ENCODE measurements around the gene LGALS1.
A peak's percentile ranks its signal among the peaks of the same experiment; 100 is the strongest.
"Not testable (repeated sequence)": the region's sequence is repeated elsewhere in the genome, so short reads cannot be mapped to it uniquely, and the experiment has no call there.

LGALS1 gene

DNA sequence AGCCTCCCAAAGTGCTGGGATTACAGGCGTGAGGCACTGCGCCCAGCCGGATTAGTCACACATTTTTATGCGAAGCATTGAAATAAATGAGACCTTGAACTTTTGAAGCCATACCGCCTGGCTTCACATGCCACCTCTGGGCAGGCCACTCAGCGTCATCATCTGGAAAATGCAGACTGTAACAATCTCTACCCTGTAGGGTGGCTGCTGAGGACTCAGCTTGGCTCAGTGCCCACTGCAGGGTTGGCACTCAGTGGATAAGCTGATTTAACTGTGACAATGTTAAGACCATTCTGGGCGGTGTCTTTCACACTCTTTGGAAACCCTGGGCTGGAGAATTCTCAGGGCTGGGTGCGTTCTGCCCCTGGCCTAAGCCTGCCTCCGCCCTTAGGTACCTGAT is 27.5 kb upstream of the LGALS1 start:
- TF ChIP-seq, protein P1, sequence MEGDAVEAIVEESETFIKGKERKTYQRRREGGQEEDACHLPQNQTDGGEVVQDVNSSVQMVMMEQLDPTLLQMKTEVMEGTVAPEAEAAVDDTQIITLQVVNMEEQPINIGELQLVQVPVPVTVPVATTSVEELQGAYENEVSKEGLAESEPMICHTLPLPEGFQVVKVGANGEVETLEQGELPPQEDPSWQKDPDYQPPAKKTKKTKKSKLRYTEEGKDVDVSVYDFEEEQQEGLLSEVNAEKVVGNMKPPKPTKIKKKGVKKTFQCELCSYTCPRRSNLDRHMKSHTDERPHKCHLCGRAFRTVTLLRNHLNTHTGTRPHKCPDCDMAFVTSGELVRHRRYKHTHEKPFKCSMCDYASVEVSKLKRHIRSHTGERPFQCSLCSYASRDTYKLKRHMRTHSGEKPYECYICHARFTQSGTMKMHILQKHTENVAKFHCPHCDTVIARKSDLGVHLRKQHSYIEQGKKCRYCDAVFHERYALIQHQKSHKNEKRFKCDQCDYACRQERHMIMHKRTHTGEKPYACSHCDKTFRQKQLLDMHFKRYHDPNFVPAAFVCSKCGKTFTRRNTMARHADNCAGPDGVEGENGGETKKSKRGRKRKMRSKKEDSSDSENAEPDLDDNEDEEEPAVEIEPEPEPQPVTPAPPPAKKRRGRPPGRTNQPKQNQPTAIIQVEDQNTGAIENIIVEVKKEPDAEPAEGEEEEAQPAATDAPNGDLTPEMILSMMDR (conservative IDR thresholded peaks at IDR 0.05; ENCODE audit: low read depth, low read length): no peak
- H3K4me3 ChIP-seq (ENCODE audit: low read length): no peak overlapping the region
- peak; percentile 96 for DNase-seq (ENCODE audit: low read depth)

DNA sequence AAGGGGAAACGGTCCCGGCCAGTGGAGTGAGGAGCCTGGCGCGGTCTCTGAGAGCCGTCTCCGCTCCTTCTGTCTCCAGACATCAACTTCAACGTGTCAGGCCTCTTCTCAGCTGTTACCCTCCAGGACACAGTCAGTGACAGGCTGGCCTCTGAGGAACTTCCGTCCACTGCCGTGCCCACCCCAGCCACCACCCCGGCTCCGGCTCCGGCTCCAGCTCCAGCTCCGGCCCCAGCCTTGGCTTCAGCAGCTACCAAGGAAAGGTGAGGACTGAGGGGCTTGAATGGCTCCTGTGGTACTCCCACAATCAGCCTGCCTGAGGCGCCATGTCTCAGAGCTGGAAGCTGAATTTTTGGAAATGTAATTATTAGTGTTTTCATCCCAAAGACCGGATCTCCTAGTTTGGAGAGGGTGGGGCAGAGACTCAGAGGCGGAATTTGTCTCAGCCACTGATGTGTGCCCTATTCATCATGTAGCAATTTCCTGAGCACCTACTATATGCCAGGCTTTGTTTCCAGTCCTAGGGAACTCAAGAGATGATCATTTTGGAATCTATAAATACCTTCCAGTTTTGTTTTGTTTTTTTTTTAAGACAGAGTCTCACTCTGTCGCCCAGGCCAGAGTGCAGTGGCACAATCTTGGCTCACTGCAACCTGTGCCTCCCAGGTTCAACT is 24.8 kb upstream of the LGALS1 start:
- TF ChIP-seq, protein P1 (conservative IDR thresholded peaks at IDR 0.05; ENCODE audit: low read depth, low read length): no peak
- no peak for DNase-seq (ENCODE audit: low read depth)
- no peak overlapping the region for H3K4me3 ChIP-seq (ENCODE audit: low read length)

DNA sequence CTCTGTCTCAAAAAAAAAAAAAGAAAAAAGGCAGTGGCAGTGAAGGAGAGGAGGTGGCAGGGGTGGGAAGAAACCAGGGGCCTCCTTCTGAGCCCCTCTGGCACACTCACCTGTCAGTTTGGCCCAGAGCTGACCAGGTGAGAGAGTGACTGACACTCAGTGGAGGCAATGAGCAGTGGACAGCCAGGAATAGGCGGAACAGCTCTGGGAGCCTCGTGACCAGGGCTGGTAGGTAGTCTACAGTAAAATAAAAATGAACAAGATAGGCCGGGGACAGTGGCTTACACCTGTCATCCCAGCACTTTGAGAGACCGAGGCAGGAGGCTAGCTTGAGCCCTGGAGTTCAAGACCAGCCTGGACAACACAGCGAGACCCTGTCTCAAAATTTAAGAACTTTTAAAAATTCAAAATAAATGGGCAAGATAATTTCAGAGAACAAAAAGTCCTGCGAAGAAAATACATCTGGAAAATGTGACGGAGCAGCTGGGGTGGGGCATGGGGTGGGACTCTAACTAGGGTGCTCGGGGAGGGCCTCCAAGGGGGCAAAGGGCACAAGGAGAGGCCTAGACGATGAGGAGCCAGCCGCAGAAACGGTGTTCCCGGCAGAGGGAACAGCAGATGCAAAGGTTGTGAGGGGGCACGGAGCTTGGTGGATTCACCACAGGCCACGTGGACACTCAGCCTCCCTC is 20.7 kb upstream of the LGALS1 start:
- no peak for DNase-seq (ENCODE audit: low read depth)
- TF ChIP-seq, protein P1 (conservative IDR thresholded peaks at IDR 0.05; ENCODE audit: low read depth, low read length): no peak
- no peak overlapping the region for H3K4me3 ChIP-seq (ENCODE audit: low read length)

DNA sequence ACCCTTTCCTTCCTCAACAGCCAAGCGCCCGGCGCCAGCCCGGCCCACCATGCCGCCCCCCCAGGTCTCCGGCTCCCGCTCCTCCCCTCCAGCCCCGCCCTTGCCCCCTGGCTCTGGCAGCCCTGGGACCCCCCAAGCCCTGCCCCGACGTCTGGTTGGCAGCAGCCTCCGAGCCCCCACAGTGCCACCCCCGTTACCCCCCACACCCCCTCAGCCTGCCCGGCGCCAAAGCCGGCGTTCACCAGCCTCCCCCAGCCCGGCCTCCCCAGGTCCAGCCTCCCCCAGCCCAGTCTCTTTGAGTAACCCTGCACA is 20.2 kb upstream of the LGALS1 start:
- TF ChIP-seq, protein P1 (conservative IDR thresholded peaks at IDR 0.05; ENCODE audit: low read depth, low read length): no peak
- DNase-seq (ENCODE audit: low read depth): no peak
- H3K4me3 ChIP-seq (ENCODE audit: low read length): no peak overlapping the region

DNA sequence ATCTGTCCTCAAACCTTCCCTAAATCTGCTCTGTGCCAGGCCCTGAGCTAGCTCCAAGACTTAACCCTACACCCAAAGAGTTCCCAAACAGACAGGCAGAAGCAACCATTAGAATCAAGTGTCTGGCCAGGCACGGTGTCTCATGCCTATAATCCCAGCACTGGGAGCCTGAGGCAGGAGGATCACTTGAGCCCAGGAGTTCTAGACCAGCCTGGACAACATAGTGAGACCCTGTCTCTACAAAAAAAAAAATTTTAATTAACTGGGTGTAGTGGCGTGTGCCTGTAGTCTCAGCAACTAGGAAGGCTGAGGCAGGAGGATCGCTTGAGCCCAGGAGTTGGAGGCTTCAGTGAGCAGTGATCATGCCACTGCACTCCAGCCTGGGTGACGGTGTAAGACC is 18.9 kb upstream of the LGALS1 start:
- not testable (repeated sequence) for H3K4me3 ChIP-seq (ENCODE audit: low read length); DNase-seq (ENCODE audit: low read depth)

DNA sequence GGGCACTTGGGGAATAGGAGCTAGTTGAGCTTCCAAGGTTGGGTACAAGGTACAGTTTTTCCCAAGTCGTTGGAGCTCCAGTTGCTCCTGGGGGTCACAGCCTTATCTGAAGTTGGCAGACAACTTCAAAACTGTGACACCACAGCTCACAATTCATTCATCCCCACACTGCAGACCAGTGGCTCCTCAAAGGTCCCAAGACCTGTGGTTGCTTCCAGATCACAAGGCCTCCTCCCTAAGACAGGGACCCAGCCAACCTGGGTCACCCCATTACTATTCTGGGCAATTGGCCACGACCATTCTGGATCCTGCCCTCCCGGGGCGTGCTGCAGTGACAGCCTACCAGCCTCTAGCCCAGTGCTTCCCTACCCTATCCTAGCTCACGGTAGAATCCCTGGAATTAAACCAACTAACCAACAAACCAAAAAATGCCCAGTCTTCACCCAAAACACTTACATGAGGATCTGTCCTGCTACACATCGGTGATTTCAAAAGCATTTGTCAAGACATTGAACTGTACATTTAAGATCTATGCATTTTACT is 17.8 kb upstream of the LGALS1 start:
- DNase-seq (ENCODE audit: low read depth): no peak
- TF ChIP-seq, protein P1 (conservative IDR thresholded peaks at IDR 0.05; ENCODE audit: low read depth, low read length): no peak
- H3K4me3 ChIP-seq (ENCODE audit: low read length): peak overlapping the region; percentile 71

DNA sequence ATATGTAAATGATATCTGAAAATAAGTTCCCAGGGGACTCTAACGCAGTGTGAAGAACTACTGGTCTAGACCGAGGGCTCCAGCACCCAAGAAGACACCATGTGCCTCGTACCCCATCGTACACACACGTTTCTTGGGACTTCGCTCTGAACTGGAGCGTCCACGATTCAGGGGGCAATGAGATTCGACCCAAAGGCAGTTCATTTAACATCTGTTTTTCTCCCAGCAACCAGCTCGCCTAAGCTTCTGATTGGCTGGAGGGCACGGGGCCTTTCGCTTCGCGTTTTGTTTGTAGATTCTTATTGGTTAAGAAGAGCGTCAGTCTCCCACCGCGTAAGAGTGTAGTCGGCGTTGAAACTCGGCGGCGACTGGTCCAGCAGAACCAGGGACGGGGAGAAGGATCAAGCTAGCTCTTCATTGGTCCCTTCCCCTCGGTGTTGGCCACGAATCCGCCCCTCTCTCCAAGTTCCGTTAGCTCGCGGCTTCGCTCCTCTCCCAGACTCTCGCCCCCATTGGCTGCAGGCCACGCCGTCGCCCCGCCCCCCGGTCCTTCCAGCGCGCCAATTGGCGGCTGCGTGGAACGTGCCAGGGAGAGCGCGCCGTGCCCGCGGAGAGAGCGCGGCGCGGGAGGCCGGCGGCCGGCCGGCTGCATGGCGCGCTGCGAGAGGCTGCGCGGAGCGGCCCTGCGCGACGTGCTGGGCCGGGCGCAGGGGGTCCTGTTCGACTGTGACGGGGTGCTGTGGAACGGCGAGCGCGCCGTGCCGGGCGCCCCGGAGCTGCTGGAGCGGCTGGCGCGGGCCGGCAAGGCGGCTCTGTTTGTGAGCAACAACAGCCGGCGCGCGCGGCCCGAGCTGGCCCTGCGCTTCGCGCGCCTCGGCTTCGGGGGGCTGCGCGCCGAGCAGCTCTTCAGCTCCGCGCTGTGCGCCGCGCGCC is 17.0 kb upstream of the LGALS1 start, which contains the start of gene PDXP:
Gene PDXP, plus strand, starts transcription at position 591 of the 933 bp plus-strand sequence. Its CDS starts 60 bp downstream, at position 651.
- H3K4me3 ChIP-seq (ENCODE audit: low read length): peak within 1 kb of the TSS; percentile 71
- TF ChIP-seq, protein P1 (conservative IDR thresholded peaks at IDR 0.05; ENCODE audit: low read depth, low read length): no peak
- peak; percentile 100 for DNase-seq (ENCODE audit: low read depth)
